Measurements from ENCODE around the gene RNF112.

The RNF112 gene

GRCh38 chr17:19410875-19411620, at the start of gene RNF112:
RNF112 (plus strand) TSS chr17:19411232; CDS start chr17:19411409, 177 bp downstream.
- no peak for DNase-seq

GRCh38 chr17:19361326-19361725, 49.7 kb upstream of the RNF112 start:
- DNase-seq, result no peak

GRCh38 chr17:19361944-19362276, 49.1 kb upstream of the RNF112 start:
- DNase-seq, result no peak

GRCh38 chr17:19362277-19363113, 48.5 kb upstream of the RNF112 start, which contains the start of gene B9D1:
B9D1 (minus strand) TSS chr17:19362723; CDS start chr17:19362569, 154 bp downstream.
- peak; percentile 56 for DNase-seq

- DNase-seq, result no peak
These were observed 48.0 kb upstream of the RNF112 start for GRCh38 chr17:19363114-19363438.

- no peak for DNase-seq
These were observed 47.5 kb upstream of the RNF112 start for GRCh38 chr17:19363460-19364035.

GRCh38 chr17:19364699-19365498, 46.1 kb upstream of the RNF112 start:
- DNase-seq, result no peak

GRCh38 chr17:19365499-19365817, 45.6 kb upstream of the RNF112 start:
- DNase-seq, result no peak

GRCh38 chr17:19365833-19366636, 45.0 kb upstream of the RNF112 start:
- DNase-seq, result no peak

GRCh38 chr17:19366637-19366972, 44.4 kb upstream of the RNF112 start:
- no peak for DNase-seq

- DNase-seq, result no peak
These were observed 42.8 kb upstream of the RNF112 start for GRCh38 chr17:19368229-19368628.

GRCh38 chr17:19369107-19369778, 41.8 kb upstream of the RNF112 start:
- no peak for DNase-seq

- no peak for DNase-seq
These were observed 41.1 kb upstream of the RNF112 start for GRCh38 chr17:19369846-19370492.

- no peak for DNase-seq
These were observed 40.5 kb upstream of the RNF112 start for GRCh38 chr17:19370493-19370960.

- DNase-seq, result no peak
These were observed 39.6 kb upstream of the RNF112 start for GRCh38 chr17:19371259-19372010.

- no peak for DNase-seq
These were observed 39.0 kb upstream of the RNF112 start for GRCh38 chr17:19372011-19372370.

GRCh38 chr17:19372439-19372838, 38.6 kb upstream of the RNF112 start:
- no peak for DNase-seq

GRCh38 chr17:19372866-19373504, 38.0 kb upstream of the RNF112 start:
- no peak for DNase-seq

GRCh38 chr17:19374136-19374535, 36.9 kb upstream of the RNF112 start:
- DNase-seq, result no peak

GRCh38 chr17:19375732-19376131, 35.3 kb upstream of the RNF112 start:
- no peak for DNase-seq

All from KG1 (cell line).